Fibroblast of lung (primary cell): ENCODE results near the gene INSC. TPM values are rescaled to one million over a fixed set of nuclear protein-coding genes. Genes with fewer than 3 reads are reported as not detected.

Experiments
- DNase-seq, 2 donors: peaks; one replicate each; pipeline versions ENCODE4 v3.0.0 to v3.0.0-alpha.2; 2010; ENCODE audit warnings: low read depth in 2 of 2
- H2AFZ ChIP-seq: 2 replicates; pipeline ENCODE4 v1.5.1; 2012; ENCODE audit warnings: low read length, control low read depth, inconsistent platforms
- H3K27ac ChIP-seq: 2 replicates; pipeline ENCODE4 v1.5.1; 2011; ENCODE audit warnings: low read length, control low read depth; ENCODE audit not compliant: insufficient read depth
- H3K27me3 ChIP-seq: 2 replicates; pipeline ENCODE4 v1.5.1; 2011; ENCODE audit warnings: mild to moderate bottlenecking, low read length; ENCODE audit not compliant: control insufficient read depth, insufficient read depth
- H3K36me3 ChIP-seq: 2 replicates; pipeline ENCODE4 v1.5.1; 2011; ENCODE audit warnings: low read length; ENCODE audit not compliant: control insufficient read depth, insufficient read depth
- H3K4me1 ChIP-seq: 2 replicates; pipeline ENCODE4 v1.5.1; 2011; ENCODE audit warnings: low read length; ENCODE audit not compliant: control insufficient read depth, insufficient read depth; ENCODE audit errors: extremely low read depth
- H3K4me2 ChIP-seq: 2 replicates; pipeline ENCODE4 v1.5.1; 2011; ENCODE audit warnings: low read length, control low read depth; ENCODE audit not compliant: insufficient read depth; ENCODE audit errors: extremely low read depth
- H3K4me3 ChIP-seq, 4 experiments: fragments of 200-600 bp in 1 of 4; sonication (generic) in 1 of 4; replicated peaks in 1 of 4; 2 replicates each; pipeline ENCODE4 v1.5.1; 2011 to 2016; ENCODE audit warnings: low read length in 4 of 4, low read depth in 3 of 4, mild to moderate bottlenecking in 3 of 4, control low read depth in 2 of 4, inconsistent platforms in 1 of 4, mixed read lengths in 1 of 4; ENCODE audit not compliant: insufficient read depth in 1 of 4; ENCODE audit errors: control extremely low read depth in 1 of 4
- H3K79me2 ChIP-seq: 2 replicates; pipeline ENCODE4 v1.5.1; 2012; ENCODE audit warnings: mild to moderate bottlenecking, low read length, inconsistent platforms; ENCODE audit not compliant: control insufficient read depth, insufficient read depth
- H3K9ac ChIP-seq: 2 replicates; pipeline ENCODE4 v1.5.1; 2011; ENCODE audit warnings: mild to moderate bottlenecking, low read length, control low read depth; ENCODE audit not compliant: insufficient read depth
- H3K9me3 ChIP-seq: 2 replicates; pipeline ENCODE4 v1.5.1; 2012; ENCODE audit warnings: low read depth, low read length; ENCODE audit not compliant: control insufficient read depth, insufficient read depth
- H4K20me1 ChIP-seq: 2 replicates; pipeline ENCODE4 v1.5.1; 2011; ENCODE audit warnings: low read length; ENCODE audit not compliant: control insufficient read depth, insufficient read depth; ENCODE audit errors: extremely low read depth
- EZH2 ChIP-seq: IDR thresholded peaks from 2 replicates; pipeline ENCODE4 v1.5.1; 2012; ENCODE audit warnings: low read length, control low read depth, mild to moderate bottlenecking; ENCODE audit errors: missing control alignments
- polyA plus RNA-seq, 2 donors: library from polyadenylated mRNA; depleted of rRNA in 1 of 2; stranded (reverse) in 1 of 2; unstranded in 1 of 2; fragments of >200 nt; gene quantifications; 2 replicates each; pipeline ENCODE4 v1.2.1, GENCODE V29; 2011 to 2012; ENCODE audit warnings: missing spikeins in 1 of 2
- total RNA-seq: library from RNA; depleted of rRNA; stranded (reverse); fragments of >200 nt; gene quantifications from 2 replicates; pipeline ENCODE4 v1.2.1, GENCODE V29; 2014
- TF ChIP-seq, protein P1 (sequence below), 2 donors: IDR thresholded peaks in 1 of 2; conservative IDR thresholded peaks in 1 of 2; 1 replicate in 1 of 2; 2 replicates in 1 of 2; pipeline ENCODE4 v1.5.1; 2011 to 2012; ENCODE audit warnings: low read length in 2 of 2, control low read depth in 1 of 2, inconsistent platforms in 1 of 2, low read depth in 1 of 2, mild to moderate bottlenecking in 1 of 2

INSC gene
- total and polyA plus RNA-seq, 2 donors (not counting 1 experiment from before 2014, with no cell fraction given), result 0.90 to 8.3 TPM

DNA sequence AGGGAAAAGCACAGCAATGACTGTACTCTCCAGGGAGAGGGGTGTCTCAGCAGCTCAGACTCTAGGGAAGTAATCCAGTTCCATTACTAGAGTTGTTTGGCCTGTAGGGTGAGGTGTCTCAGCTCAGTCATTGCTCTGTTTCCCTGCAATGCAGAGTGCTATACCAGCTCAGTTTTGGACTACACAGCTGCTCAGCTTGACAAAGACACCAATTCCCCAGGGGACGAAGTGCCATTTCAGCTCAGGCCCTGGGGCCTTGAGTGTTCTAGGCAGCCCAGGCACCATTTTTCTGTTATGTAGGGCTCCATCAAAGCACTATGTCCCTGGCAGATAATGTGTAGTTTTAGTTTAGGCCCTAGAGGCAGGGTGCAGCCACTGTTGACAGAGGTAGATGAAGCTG lies 23.1 kb upstream of the INSC start:
- Histone ChIP-seq H2AFZ (no peak overlapping the region), H3K27ac (no peak overlapping the region), H3K36me3 (no peaks in the 10 kb centered on the region), H3K9me3 (no peaks in the 10 kb centered on the region), H3K4me2 (no peak overlapping the region), H4K20me1 (no peaks in the 10 kb centered on the region), H3K4me3 (no peak overlapping the region), H3K27me3 (no peaks in the 10 kb centered on the region), H3K4me1 (no peaks in the 10 kb centered on the region), H3K79me2 (no peaks in the 10 kb centered on the region), H3K9ac (no peak overlapping the region)
- no peak for TF ChIP-seq EZH2
- no peak for DNase-seq

DNA sequence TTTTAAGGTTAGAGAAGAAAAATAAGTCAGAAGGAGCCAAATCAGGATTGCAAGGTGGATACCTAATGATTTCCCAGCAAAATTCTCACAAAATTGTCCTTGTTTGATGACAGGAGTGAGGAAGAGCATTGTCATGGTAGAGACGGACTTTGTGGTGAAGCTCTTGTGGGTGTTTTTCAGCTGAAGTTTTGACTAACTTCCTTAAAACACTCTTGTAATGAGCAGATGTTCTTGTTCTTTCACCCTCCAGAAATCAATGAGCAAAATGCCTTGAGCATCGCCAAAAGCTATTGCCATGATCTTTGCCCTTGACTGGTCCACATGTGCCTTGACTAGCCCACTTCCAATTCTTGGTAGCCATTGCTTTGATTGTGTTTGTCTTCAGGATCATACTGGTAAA lies 21.3 kb upstream of the INSC start:
- no peaks in the 10 kb centered on the region for H4K20me1 ChIP-seq
- H3K27me3 ChIP-seq, result no peaks in the 10 kb centered on the region
- no peaks in the 10 kb centered on the region for H3K79me2 ChIP-seq
- no peak overlapping the region for H3K4me2 ChIP-seq
- H3K36me3 ChIP-seq, result no peaks in the 10 kb centered on the region
- H3K9ac ChIP-seq, result no peak overlapping the region
- TF ChIP-seq EZH2, result no peak
- TF ChIP-seq, protein P1, sequence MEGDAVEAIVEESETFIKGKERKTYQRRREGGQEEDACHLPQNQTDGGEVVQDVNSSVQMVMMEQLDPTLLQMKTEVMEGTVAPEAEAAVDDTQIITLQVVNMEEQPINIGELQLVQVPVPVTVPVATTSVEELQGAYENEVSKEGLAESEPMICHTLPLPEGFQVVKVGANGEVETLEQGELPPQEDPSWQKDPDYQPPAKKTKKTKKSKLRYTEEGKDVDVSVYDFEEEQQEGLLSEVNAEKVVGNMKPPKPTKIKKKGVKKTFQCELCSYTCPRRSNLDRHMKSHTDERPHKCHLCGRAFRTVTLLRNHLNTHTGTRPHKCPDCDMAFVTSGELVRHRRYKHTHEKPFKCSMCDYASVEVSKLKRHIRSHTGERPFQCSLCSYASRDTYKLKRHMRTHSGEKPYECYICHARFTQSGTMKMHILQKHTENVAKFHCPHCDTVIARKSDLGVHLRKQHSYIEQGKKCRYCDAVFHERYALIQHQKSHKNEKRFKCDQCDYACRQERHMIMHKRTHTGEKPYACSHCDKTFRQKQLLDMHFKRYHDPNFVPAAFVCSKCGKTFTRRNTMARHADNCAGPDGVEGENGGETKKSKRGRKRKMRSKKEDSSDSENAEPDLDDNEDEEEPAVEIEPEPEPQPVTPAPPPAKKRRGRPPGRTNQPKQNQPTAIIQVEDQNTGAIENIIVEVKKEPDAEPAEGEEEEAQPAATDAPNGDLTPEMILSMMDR (conservative IDR thresholded peaks at IDR 0.05 in 1 of 2, IDR thresholded peaks at IDR 0.05 in 1 of 2; ENCODE audit: low read depth in 1 of 2, low read length in 2 of 2), result no peak
- no peaks in the 10 kb centered on the region for H3K9me3 ChIP-seq
- DNase-seq, result no peak
- no peak overlapping the region for H3K4me3 ChIP-seq
- no peaks in the 10 kb centered on the region for H3K4me1 ChIP-seq
- no peak overlapping the region for H3K27ac ChIP-seq
- no peak overlapping the region for H2AFZ ChIP-seq

DNA sequence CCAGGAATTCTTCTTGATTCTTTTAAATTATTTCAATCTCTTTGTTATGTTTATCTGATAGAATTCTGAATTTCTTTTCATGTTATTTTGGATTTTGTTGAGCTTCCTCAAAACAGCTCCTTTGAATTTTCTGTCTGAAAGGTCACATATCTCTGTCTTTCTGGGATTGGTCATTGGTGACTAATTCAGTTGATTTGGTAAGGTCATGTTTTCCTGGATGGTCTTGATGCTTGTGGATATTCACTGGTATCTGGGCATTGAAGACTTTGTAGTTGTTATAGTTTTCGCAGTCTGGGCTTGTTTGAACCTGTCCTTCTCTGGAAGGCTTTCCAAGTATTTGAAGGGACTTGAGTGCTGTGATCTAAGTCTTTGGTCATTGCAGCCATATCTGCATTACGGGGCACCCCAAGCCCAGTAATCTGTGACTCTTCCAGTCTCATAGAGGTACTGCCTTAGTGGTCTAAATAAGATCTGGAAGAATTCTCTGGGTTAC lies 18.9 kb upstream of the INSC start:
- no peak overlapping the region for H3K27ac ChIP-seq
- H3K4me3 ChIP-seq, result no peak overlapping the region
- H3K36me3 ChIP-seq, result no peaks in the 10 kb centered on the region
- no peak overlapping the region for H3K9ac ChIP-seq
- no peaks in the 10 kb centered on the region for H4K20me1 ChIP-seq
- H3K79me2 ChIP-seq, result no peaks in the 10 kb centered on the region
- no peak overlapping the region for H3K4me2 ChIP-seq
- no peaks in the 10 kb centered on the region for H3K27me3 ChIP-seq
- no peaks in the 10 kb centered on the region for H3K4me1 ChIP-seq
- no peaks in the 10 kb centered on the region for H3K9me3 ChIP-seq
- no peak for DNase-seq
- H2AFZ ChIP-seq, result no peak overlapping the region
- TF ChIP-seq, protein P1 (conservative IDR thresholded peaks at IDR 0.05 in 1 of 2, IDR thresholded peaks at IDR 0.05 in 1 of 2; ENCODE audit: low read depth in 1 of 2, low read length in 2 of 2), result no peak
- no peak for TF ChIP-seq EZH2
